BLaER1 treated with 17β-estradiol and CSF1 and Interleukin-3, amounts not matched to agents 10 nM and 100 nM (cell line): Measurements from ENCODE around the gene EXOC6B.
A peak's percentile ranks its signal among the peaks of the same experiment; 100 is the strongest.

Experiments
- H3K27ac ChIP-seq, 11 experiments: shearing (Covaris generic); formaldehyde crosslinking; 2 replicates each; pipeline ENCODE4 v1.8.1; 2022
- H3K27me3 ChIP-seq, 11 experiments: shearing (Covaris generic); formaldehyde crosslinking; 2 replicates each; pipeline ENCODE4 v1.8.1; 2022
- H3K36me3 ChIP-seq, 11 experiments: shearing (Covaris generic); formaldehyde crosslinking; 2 replicates each; pipeline ENCODE4 v1.8.1; 2022
- H3K4me1 ChIP-seq, 10 experiments: shearing (Covaris generic); formaldehyde crosslinking; 2 replicates each; pipeline ENCODE4 v1.8.1; 2022
- H3K4me2 ChIP-seq, 11 experiments: shearing (Covaris generic); formaldehyde crosslinking; 2 replicates each; pipeline ENCODE4 v1.8.1; 2022
- H3K4me3 ChIP-seq, 10 experiments: shearing (Covaris generic); formaldehyde crosslinking; 2 replicates each; pipeline ENCODE4 v1.8.1; 2022
- H3K9ac ChIP-seq, 11 experiments: shearing (Covaris generic); formaldehyde crosslinking; 2 replicates each; pipeline ENCODE4 v1.8.1; 2022
- H3K9me3 ChIP-seq, 11 experiments: shearing (Covaris generic); formaldehyde crosslinking; replicated peaks in 1 of 11; 2 replicates each; pipeline ENCODE4 v1.8.1; 2022
- H4K20me1 ChIP-seq, 11 experiments: shearing (Covaris generic); formaldehyde crosslinking; 2 replicates each; pipeline ENCODE4 v1.8.1; 2022
- Cebpa-rat ChIP-seq, 11 experiments: shearing (Covaris generic); IDR thresholded peaks; 2 replicates each; pipeline ENCODE4 v1.8.1; 2022

The EXOC6B gene

GRCh38 chr2:72147303-72147971 is 678.4 kb downstream of the EXOC6B start, which contains the start of gene CYP26B1:
CYP26B1 (minus strand) TSS chr2:72147862; CDS start chr2:72147834, 28 bp downstream.
- H3K27ac ChIP-seq: no peak within 1 kb of the TSS
- H3K4me2 ChIP-seq: peak within 1 kb of the TSS; percentile 85 to 99 (median 97)
- H3K4me3 ChIP-seq: peak within 1 kb of the TSS; percentile 52 to 70 (median 60)
- peaks cover 83 to 94% (median 91%) of the 10 kb centered on the region in 11 experiments for H3K27me3 ChIP-seq
- no peaks in the 10 kb centered on the region for H3K36me3 ChIP-seq
- peak within 1 kb of the TSS in 9 of 11 experiments; percentile 15 to 60 (median 29); a peak in 10 of 22 replicates for H3K9ac ChIP-seq
- H3K9me3 ChIP-seq: peaks cover 0 to 10% (median 0%) of the 10 kb centered on the region in 11 experiments; a peak in 10 of 22 replicates
- TF ChIP-seq Cebpa-rat (IDR thresholded peaks at IDR 0.05): no peak
- H4K20me1 ChIP-seq: peaks cover 0 to 74% (median 52%) of the 10 kb centered on the region in 11 experiments; a peak in 19 of 22 replicates
- peaks cover 50 to 71% (median 61%) of the 10 kb centered on the region in 10 experiments for H3K4me1 ChIP-seq

- Histone ChIP-seq H3K4me1 (peaks cover 50 to 71% (median 61%) of the 10 kb centered on the region in 10 experiments), H3K4me2 (peak overlapping the region; percentile 85 to 99 (median 97)), H3K9ac (peak overlapping the region in 8 of 11 experiments; percentile 12 to 57 (median 28); a peak in 7 of 22 replicates), H3K9me3 (peaks cover 0 to 10% (median 0%) of the 10 kb centered on the region in 11 experiments; a peak in 10 of 22 replicates), H3K4me3 (peak overlapping the region; percentile 52 to 70 (median 60)), H3K36me3 (no peaks in the 10 kb centered on the region), H3K27ac (no peak overlapping the region), H4K20me1 (peaks cover 0 to 73% (median 52%) of the 10 kb centered on the region in 11 experiments; a peak in 19 of 22 replicates), H3K27me3 (peaks cover 88 to 99% (median 97%) of the 10 kb centered on the region in 11 experiments)
- no peak for TF ChIP-seq Cebpa-rat (IDR thresholded peaks at IDR 0.05)
Measured at GRCh38 chr2:72146347-72147302, 679.2 kb downstream of the EXOC6B start.

- Histone ChIP-seq H3K4me1 (peaks cover 50 to 71% (median 61%) of the 10 kb centered on the region in 10 experiments), H3K27ac (no peak overlapping the region), H3K36me3 (no peaks in the 10 kb centered on the region), H3K27me3 (peaks cover 88 to 99% (median 98%) of the 10 kb centered on the region in 11 experiments), H3K4me2 (peak overlapping the region; percentile 89 to 99 (median 97)), H3K9me3 (peaks cover 0 to 10% (median 0%) of the 10 kb centered on the region in 11 experiments; a peak in 10 of 22 replicates), H3K4me3 (peak overlapping the region; percentile 4 to 73 (median 63); a peak in 18 of 20 replicates), H4K20me1 (peaks cover 0 to 76% (median 52%) of the 10 kb centered on the region in 11 experiments; a peak in 19 of 22 replicates), H3K9ac (no peak overlapping the region)
- TF ChIP-seq Cebpa-rat (IDR thresholded peaks at IDR 0.05): no peak
Measured at GRCh38 chr2:72145658-72146329, 680.0 kb downstream of the EXOC6B start.

- Histone ChIP-seq H4K20me1 (peaks cover 0 to 76% (median 52%) of the 10 kb centered on the region in 11 experiments; a peak in 19 of 22 replicates), H3K36me3 (no peaks in the 10 kb centered on the region), H3K4me1 (peaks cover 50 to 71% (median 61%) of the 10 kb centered on the region in 10 experiments), H3K4me3 (peak overlapping the region; percentile 57 to 73 (median 64)), H3K27me3 (peaks cover 83 to 99% (median 93%) of the 10 kb centered on the region in 11 experiments), H3K9me3 (peaks cover 0 to 10% (median 0%) of the 10 kb centered on the region in 11 experiments; a peak in 10 of 22 replicates), H3K4me2 (peak overlapping the region; percentile 89 to 99 (median 97)), H3K9ac (peak overlapping the region in 7 of 11 experiments; percentile 31 to 60 (median 50); a peak in 10 of 22 replicates), H3K27ac (no peak overlapping the region)
- no peak for TF ChIP-seq Cebpa-rat (IDR thresholded peaks at IDR 0.05)
Measured at GRCh38 chr2:72145289-72145657, 680.6 kb downstream of the EXOC6B start.

GRCh38 chr2:72144632-72145288 is 681.1 kb downstream of the EXOC6B start:
- TF ChIP-seq Cebpa-rat (IDR thresholded peaks at IDR 0.05): no peak
- H3K4me2 ChIP-seq: peak overlapping the region; percentile 89 to 99 (median 97)
- no peaks in the 10 kb centered on the region for H3K36me3 ChIP-seq
- H3K9me3 ChIP-seq: peaks cover 0 to 10% (median 0%) of the 10 kb centered on the region in 11 experiments; a peak in 10 of 22 replicates
- peak overlapping the region; percentile 57 to 73 (median 64) for H3K4me3 ChIP-seq
- no peak overlapping the region for H3K27ac ChIP-seq
- peaks cover 78 to 96% (median 87%) of the 10 kb centered on the region in 11 experiments for H3K27me3 ChIP-seq
- peak overlapping the region in 8 of 11 experiments; percentile 31 to 60 (median 50); a peak in 13 of 22 replicates for H3K9ac ChIP-seq
- H4K20me1 ChIP-seq: peaks cover 0 to 72% (median 48%) of the 10 kb centered on the region in 11 experiments; a peak in 19 of 22 replicates
- H3K4me1 ChIP-seq: peaks cover 50 to 67% (median 58%) of the 10 kb centered on the region in 10 experiments

GRCh38 chr2:72144274-72144631 is 681.6 kb downstream of the EXOC6B start:
- Histone ChIP-seq H4K20me1 (peaks cover 0 to 69% (median 43%) of the 10 kb centered on the region in 11 experiments; a peak in 17 of 22 replicates), H3K4me3 (peak overlapping the region; percentile 57 to 73 (median 64)), H3K27ac (no peak overlapping the region), H3K4me2 (peak overlapping the region; percentile 89 to 99 (median 97)), H3K36me3 (no peaks in the 10 kb centered on the region), H3K9me3 (peaks cover 0 to 10% (median 0%) of the 10 kb centered on the region in 11 experiments; a peak in 10 of 22 replicates), H3K4me1 (peaks cover 45 to 61% (median 53%) of the 10 kb centered on the region in 10 experiments), H3K27me3 (peaks cover 73 to 91% (median 82%) of the 10 kb centered on the region in 11 experiments), H3K9ac (peak overlapping the region in 4 of 11 experiments; percentile 31 to 60 (median 54); a peak in 5 of 22 replicates)
- no peak for TF ChIP-seq Cebpa-rat (IDR thresholded peaks at IDR 0.05)

GRCh38 chr2:72143441-72144273 is 682.2 kb downstream of the EXOC6B start:
- peaks cover 0 to 71% (median 41%) of the 10 kb centered on the region in 11 experiments; a peak in 16 of 22 replicates for H4K20me1 ChIP-seq
- H3K4me2 ChIP-seq: peak overlapping the region; percentile 52 to 99 (median 71)
- H3K9me3 ChIP-seq: peaks cover 0 to 10% (median 0%) of the 10 kb centered on the region in 11 experiments; a peak in 10 of 22 replicates
- no peak overlapping the region for H3K9ac ChIP-seq
- no peaks in the 10 kb centered on the region for H3K36me3 ChIP-seq
- peak overlapping the region in 1 of 11 experiments; percentile 42; a peak in 1 of 22 replicates for H3K27ac ChIP-seq
- H3K4me3 ChIP-seq: peak overlapping the region in 7 of 10 experiments; percentile 9 to 63 (median 42); a peak in 9 of 20 replicates
- TF ChIP-seq Cebpa-rat (IDR thresholded peaks at IDR 0.05): no peak
- peaks cover 43 to 58% (median 50%) of the 10 kb centered on the region in 10 experiments for H3K4me1 ChIP-seq
- peaks cover 67 to 85% (median 76%) of the 10 kb centered on the region in 11 experiments for H3K27me3 ChIP-seq
